GM12875 (cell line): Measurements from ENCODE around the gene PWWP3B.

Source experiments
- H3K4me3 ChIP-seq: one replicate; pipeline ENCODE4 v1.5.1; 2011; ENCODE audit warnings: low read depth, low read length, control low read depth
- TF ChIP-seq, protein P1 (sequence below): IDR thresholded peaks from 2 replicates; pipeline ENCODE4 v1.5.1; 2011; ENCODE audit warnings: low read depth, mild to moderate bottlenecking, control low read depth, inconsistent platforms, low read length, moderate library complexity, borderline replicate concordance; ENCODE audit not compliant: insufficient read depth

Gene PWWP3B

DNA sequence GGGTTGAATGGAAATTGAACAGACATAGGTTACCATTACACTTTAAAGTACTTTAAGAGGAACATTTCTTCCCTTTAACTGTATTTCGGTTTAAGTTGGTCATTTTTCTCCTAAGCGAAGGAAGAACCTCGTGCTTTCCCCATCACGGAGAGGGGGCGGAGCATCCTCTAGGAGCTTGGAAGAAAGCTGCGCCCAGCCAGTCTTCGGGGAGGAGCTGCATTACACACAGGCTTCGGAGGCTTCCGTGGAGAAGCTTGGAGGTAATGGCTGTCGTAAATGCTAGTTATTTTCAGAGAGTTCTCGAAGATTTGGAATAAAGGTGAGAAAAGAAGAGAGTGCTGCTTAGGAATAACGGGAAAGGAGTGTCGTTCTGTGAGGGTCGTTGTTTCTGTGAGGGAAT, at the start of gene PWWP3B:
TSS of gene PWWP3B (plus strand) at position 199 of the 400 bp plus-strand sequence. CDS start 37,128 bp downstream, outside the sequence.
- H3K4me3 ChIP-seq: no peak within 1 kb of the TSS
- TF ChIP-seq, protein P1, sequence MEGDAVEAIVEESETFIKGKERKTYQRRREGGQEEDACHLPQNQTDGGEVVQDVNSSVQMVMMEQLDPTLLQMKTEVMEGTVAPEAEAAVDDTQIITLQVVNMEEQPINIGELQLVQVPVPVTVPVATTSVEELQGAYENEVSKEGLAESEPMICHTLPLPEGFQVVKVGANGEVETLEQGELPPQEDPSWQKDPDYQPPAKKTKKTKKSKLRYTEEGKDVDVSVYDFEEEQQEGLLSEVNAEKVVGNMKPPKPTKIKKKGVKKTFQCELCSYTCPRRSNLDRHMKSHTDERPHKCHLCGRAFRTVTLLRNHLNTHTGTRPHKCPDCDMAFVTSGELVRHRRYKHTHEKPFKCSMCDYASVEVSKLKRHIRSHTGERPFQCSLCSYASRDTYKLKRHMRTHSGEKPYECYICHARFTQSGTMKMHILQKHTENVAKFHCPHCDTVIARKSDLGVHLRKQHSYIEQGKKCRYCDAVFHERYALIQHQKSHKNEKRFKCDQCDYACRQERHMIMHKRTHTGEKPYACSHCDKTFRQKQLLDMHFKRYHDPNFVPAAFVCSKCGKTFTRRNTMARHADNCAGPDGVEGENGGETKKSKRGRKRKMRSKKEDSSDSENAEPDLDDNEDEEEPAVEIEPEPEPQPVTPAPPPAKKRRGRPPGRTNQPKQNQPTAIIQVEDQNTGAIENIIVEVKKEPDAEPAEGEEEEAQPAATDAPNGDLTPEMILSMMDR: no peak

DNA sequence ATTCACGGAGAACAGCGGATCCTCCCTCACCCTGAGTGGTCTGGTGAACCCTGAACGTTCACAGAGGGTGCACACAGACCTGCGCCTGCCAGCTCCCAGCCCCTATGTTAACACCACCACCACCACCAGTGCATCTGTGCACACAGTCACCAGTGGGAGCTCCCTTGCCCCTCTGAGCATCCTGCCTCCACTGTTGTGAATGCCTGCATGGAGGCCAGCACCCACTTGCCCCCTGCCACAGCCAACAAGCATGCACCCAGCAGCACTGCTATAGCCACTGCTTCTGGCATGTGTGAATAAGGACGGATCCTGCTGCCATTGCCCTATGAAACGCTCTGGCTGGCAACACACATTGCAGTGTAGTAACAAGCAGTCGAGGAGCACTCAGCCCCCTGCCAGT, 29.1 kb upstream of the PWWP3B start:
- TF ChIP-seq, protein P1: no peak

DNA sequence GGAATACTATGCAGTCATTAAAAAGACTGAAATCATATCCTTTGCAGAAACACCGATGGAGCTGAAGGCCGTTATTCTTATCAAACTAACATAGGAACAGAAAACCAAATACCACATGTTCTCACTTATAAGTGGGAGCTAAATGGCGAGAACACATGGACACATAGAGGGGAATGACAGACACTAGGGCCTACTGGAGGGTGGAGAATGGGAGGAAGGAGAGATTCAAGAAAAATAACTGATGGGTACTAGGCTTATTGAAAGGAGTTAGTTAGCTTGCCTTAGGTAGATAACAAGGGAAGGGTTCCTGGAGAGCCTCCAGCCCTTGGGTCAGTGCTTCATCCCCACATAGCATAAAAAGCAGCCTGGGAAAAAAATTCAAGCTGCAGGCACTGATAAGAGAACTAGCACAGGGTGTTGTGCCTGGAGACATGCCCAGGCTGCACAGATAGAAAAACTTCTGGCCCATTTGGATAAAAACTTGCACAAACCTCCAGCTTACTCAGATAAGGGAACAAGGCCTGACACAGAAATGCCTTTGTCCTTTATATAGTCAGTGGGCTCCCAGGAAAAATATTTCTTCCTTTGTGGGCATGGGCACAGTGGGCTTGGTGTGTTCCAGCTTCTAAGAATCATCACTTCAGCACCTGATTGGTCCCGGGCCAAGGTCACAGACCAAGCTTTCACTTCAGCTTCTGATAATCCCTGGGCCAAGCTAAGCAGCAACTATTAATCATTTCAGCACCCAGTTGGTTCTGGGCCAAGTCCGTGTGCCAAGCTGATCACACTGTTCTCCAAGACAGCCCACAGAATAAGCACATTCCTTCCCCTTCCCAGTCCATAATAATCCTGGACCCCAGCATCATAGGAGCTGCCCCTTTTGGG, 23.1 kb upstream of the PWWP3B start:
- TF ChIP-seq, protein P1: no peak
- H3K4me3 ChIP-seq: no peak overlapping the region

More for the DNA sequence above, 29.1 kb upstream of the PWWP3B start:
- H3K4me3 ChIP-seq: no peak overlapping the region

DNA sequence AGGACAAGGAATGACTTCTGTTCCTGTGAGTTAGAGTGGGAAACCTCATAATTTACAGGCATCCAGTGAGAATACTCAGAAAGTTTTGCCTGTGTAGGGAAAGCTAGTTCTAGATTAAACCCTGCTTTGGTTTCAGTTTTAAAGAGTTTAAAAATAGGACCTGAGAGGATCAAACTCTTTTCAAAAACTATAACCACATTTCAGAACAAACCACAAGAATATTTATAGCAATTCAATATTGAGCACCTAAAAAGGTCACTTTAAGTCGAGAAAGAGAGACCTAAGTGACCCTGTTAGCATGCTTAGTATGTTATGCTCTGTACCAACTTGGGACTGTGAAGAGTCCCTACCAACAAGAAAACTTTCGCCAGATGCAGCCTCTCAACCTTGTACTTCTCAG, 17.4 kb upstream of the PWWP3B start:
- TF ChIP-seq, protein P1: no peak
- no peak overlapping the region for H3K4me3 ChIP-seq

DNA sequence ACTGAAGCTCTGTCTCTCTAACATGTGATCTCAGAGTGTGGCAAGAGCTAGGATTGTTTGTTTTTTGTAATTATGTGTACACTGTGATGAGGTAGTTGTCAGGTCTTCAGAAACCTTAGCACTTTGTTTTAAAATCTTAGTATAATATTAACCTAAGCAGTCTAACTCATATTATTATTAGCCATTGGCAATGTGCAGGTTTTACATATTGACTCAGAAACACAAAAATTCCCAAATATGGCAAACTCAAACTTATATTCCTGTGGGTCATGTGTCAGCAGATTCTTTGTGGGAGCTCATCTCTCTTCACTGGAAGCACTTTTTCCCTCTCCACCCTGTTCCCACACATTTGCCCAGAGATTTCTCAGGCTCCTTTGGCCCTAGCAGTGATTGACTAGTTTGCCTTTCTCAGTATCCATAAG, 8.2 kb upstream of the PWWP3B start:
- no peak overlapping the region for H3K4me3 ChIP-seq
- TF ChIP-seq, protein P1: no peak

DNA sequence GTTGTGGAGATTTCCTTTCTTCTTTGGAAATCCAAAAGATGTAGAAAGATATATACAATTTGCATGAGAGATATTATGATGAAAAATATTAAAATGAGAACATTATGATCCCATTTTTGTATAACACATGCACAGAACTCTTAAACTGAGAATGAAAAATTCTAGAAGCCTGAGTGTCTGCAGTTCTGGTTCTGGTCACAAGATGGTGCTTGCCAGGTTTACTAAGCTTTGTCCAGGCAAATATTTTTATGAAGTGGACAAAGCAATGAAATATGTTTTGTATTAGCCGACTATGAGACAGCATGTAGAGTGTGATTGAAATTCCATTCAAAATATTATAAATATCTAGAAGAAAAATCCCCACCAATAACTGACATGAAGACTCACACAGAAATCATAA, 2.2 kb downstream of the PWWP3B start:
- TF ChIP-seq, protein P1: peak; percentile 37; the same call in 1 of the 2 replicates
- no peak overlapping the region for H3K4me3 ChIP-seq
